HCT116 (cell line): ENCODE measurements around the gene WDR35. TPM values are rescaled to one million over a fixed set of nuclear protein-coding genes. Genes with fewer than 3 reads are reported as not detected.

ENCODE experiments used
- ATAC-seq: fragments of 200-7000 bp; cut with Tn5 transposase; 2 replicates; pipeline ENCODE4 v1.9.1; 2020; ENCODE audit warnings: mild to moderate bottlenecking, moderate library complexity
- BruUV-seq: library from RNA; stranded (reverse); fragments of 400-500 nt; replicated peaks from 2 replicates; lab custom pipeline; 2021; lab: Mats Ljungman, UMichigan
- CTCF ChIA-PET: fragments of 300-600 bp; sonication (Branson Sonifier 250); formaldehyde crosslinking; loops from one replicate; lab custom pipeline; 2021; ENCODE audit warnings: antibody characterized with exemption; lab: Charles Lee
- POLR2A ChIA-PET: fragments of 300-600, 350-600 bp; sonication (Branson Sonifier 250); formaldehyde crosslinking; loops from one replicate; lab custom pipeline; 2021; ENCODE audit warnings: antibody characterized with exemption; lab: Charles Lee
- RAD21 ChIA-PET, 2 experiments: fragments of 300-600 bp; sonication (Branson Sonifier 250); formaldehyde crosslinking; loops; one replicate each; lab custom pipeline; 2023; ENCODE audit warnings: low total read pairs in 2 of 2; ENCODE audit not compliant: uncharacterized antibody in 2 of 2, unreplicated experiment in 2 of 2, low non-redundant PET in 1 of 2; lab: Charles Lee
- DNase-seq: peaks from one replicate; pipeline ENCODE4 v3.0.0-alpha.2; 2010; ENCODE audit warnings: low read depth, low spot score
- H2AFZ ChIP-seq: fragments of 200-600 bp; shearing (Covaris generic), sonication (generic); 2 replicates; pipeline ENCODE4 v1.6.1; 2017; ENCODE audit warnings: low read depth, mixed run types, mixed read lengths, antibody characterized with exemption, low read length; ENCODE audit not compliant: poor library complexity, severe bottlenecking
- H3K27ac ChIP-seq: 2 replicates; pipeline ENCODE4 v1.5.1; 2012; ENCODE audit warnings: low read depth, low read length
- H3K27me3 ChIP-seq: fragments of 200-600 bp; sonication (generic); 2 replicates; pipeline ENCODE4 v1.6.1; 2016; ENCODE audit warnings: mixed run types, low read length, mixed read lengths; ENCODE audit not compliant: insufficient read depth
- H3K36me3 ChIP-seq, 2 experiments: fragments of 200-500 bp in 1 of 2; fragments of 200-600 bp in 1 of 2; sonication (Bioruptor generic) in 1 of 2; sonication (generic) in 1 of 2; 2 replicates each; pipeline versions ENCODE4 v1.5.1 to v1.6.1; 2014 to 2016; ENCODE audit warnings: low read length in 2 of 2, inconsistent platforms in 1 of 2, mixed read lengths in 1 of 2, mixed run types in 1 of 2; ENCODE audit not compliant: insufficient read depth in 2 of 2, control insufficient read depth in 1 of 2
- H3K4me1 ChIP-seq, 2 experiments: fragments of 200-600 bp in 1 of 2; sonication (generic) in 1 of 2; 2 replicates each; pipeline versions ENCODE4 v1.5.1 to v1.6.1; 2012 to 2017; ENCODE audit warnings: low read length in 2 of 2, inconsistent platforms in 1 of 2, mild to moderate bottlenecking in 1 of 2, mixed read lengths in 1 of 2, mixed run types in 1 of 2, moderate library complexity in 1 of 2; ENCODE audit not compliant: insufficient read depth in 2 of 2, control insufficient read depth in 1 of 2
- H3K4me2 ChIP-seq: fragments of 200-600 bp; sonication (generic); 2 replicates; pipeline ENCODE4 v1.6.1; 2017; ENCODE audit warnings: mixed run types, low read length, mixed read lengths
- H3K4me3 ChIP-seq, 2 experiments: fragments of 200-600 bp in 1 of 2; sonication (generic) in 1 of 2; replicated peaks in 1 of 2; 2 replicates each; pipeline ENCODE4 v1.5.1; 2011 to 2016; ENCODE audit warnings: low read length in 2 of 2, control low read depth in 1 of 2, low read depth in 1 of 2, mild to moderate bottlenecking in 1 of 2, mixed read lengths in 1 of 2, mixed run types in 1 of 2
- H3K79me2 ChIP-seq: fragments of 200-600 bp; sonication (generic); 2 replicates; pipeline ENCODE4 v1.6.1; 2017; ENCODE audit warnings: mild to moderate bottlenecking, mixed run types, low read length, moderate library complexity, mixed read lengths; ENCODE audit not compliant: insufficient read depth
- H3K9ac ChIP-seq: fragments of 200-600 bp; sonication (generic); 2 replicates; pipeline ENCODE4 v1.6.1; 2016; ENCODE audit warnings: low read length, mixed read lengths
- H3K9me2 ChIP-seq: fragments of 200-600 bp; sonication (generic), shearing (Covaris generic); 2 replicates; pipeline ENCODE4 v1.6.1; 2017; ENCODE audit warnings: mixed run types, mild to moderate bottlenecking, moderate library complexity; ENCODE audit not compliant: insufficient read depth
- H3K9me3 ChIP-seq, 2 experiments: fragments of 200-500 bp in 1 of 2; fragments of 200-600 bp in 1 of 2; sonication (Bioruptor generic) in 1 of 2; sonication (generic) in 1 of 2; 2 replicates each; pipeline ENCODE4 v1.6.1; 2014 to 2017; ENCODE audit warnings: low read length in 2 of 2, mixed read lengths in 2 of 2, inconsistent platforms in 1 of 2, low read depth in 1 of 2, mild to moderate bottlenecking in 1 of 2, mixed run types in 1 of 2, moderate library complexity in 1 of 2; ENCODE audit not compliant: control insufficient read depth in 1 of 2, insufficient read depth in 1 of 2
- H4K20me1 ChIP-seq: fragments of 200-600 bp; sonication (generic), shearing (Covaris generic); 2 replicates; pipeline ENCODE4 v1.6.1; 2017; ENCODE audit warnings: mixed run types, mild to moderate bottlenecking, moderate library complexity; ENCODE audit not compliant: insufficient read depth
- CBX3 ChIP-seq: IDR thresholded peaks from 2 replicates; pipeline ENCODE4 v1.6.1; 2012; ENCODE audit warnings: low read depth
- CEBPB ChIP-seq: IDR thresholded peaks from 2 replicates; pipeline ENCODE4 v1.6.1; 2012; ENCODE audit warnings: low read depth
- EGR1 ChIP-seq: IDR thresholded peaks from 2 replicates; pipeline ENCODE4 v1.6.1; 2012; ENCODE audit warnings: low read depth
- ELF1 ChIP-seq: IDR thresholded peaks from 2 replicates; pipeline ENCODE4 v1.6.1; 2012; ENCODE audit warnings: low read depth, borderline replicate concordance
- EZH2phosphoT487 ChIP-seq: fragments of 200-600 bp; IDR thresholded peaks from 2 replicates; pipeline ENCODE4 v1.6.1; 2018; ENCODE audit warnings: antibody characterized with exemption, borderline replicate concordance
- FOSL1 ChIP-seq: IDR thresholded peaks from 2 replicates; pipeline ENCODE4 v1.6.1; 2012; ENCODE audit warnings: low read depth
- JUND ChIP-seq: IDR thresholded peaks from 2 replicates; pipeline ENCODE4 v1.6.1; 2012
- POLR2A ChIP-seq: IDR thresholded peaks from 2 replicates; pipeline ENCODE4 v1.7.0; 2011; ENCODE audit warnings: borderline replicate concordance; ENCODE audit not compliant: insufficient read depth, insufficient read length; ENCODE audit errors: extremely low read depth
- POLR2AphosphoS5 ChIP-seq: IDR thresholded peaks from 2 replicates; pipeline ENCODE4 v1.6.1; 2011; ENCODE audit warnings: mild to moderate bottlenecking, low read depth, low read length, moderate library complexity
- SIN3A ChIP-seq: IDR thresholded peaks from 2 replicates; pipeline ENCODE4 v1.6.1; 2012; ENCODE audit warnings: low read depth
- SP1 ChIP-seq: IDR thresholded peaks from 2 replicates; pipeline ENCODE4 v1.6.1; 2012; ENCODE audit warnings: low read depth
- SRF ChIP-seq: IDR thresholded peaks from 2 replicates; pipeline ENCODE4 v1.6.1; 2012; ENCODE audit warnings: low read depth
- ZFX ChIP-seq: fragments of 450-650 bp; IDR thresholded peaks from 2 replicates; pipeline ENCODE4 v1.6.1; 2017
- ZNF274 ChIP-seq: fragments of 200-500 bp; sonication (Bioruptor generic); IDR thresholded peaks from 2 replicates; pipeline ENCODE4 v1.6.1; 2014; ENCODE audit warnings: mild to moderate bottlenecking, low read depth, low read length, inconsistent platforms
- intact Hi-C: fragments of 100-400 bp; cut with micrococcal nuclease; formaldehyde crosslinking; loops from 2 replicates; pipeline ENCODE4 v1.10.0; 2022
- total RNA-seq: library from RNA; stranded (reverse); gene quantifications from one replicate; pipeline ENCODE4 v1.2.1, GENCODE V29; 2021; ENCODE audit not compliant: unreplicated experiment
- TF ChIP-seq, protein P1 (sequence below), 3 experiments: fragments of 200-600 bp in 1 of 3; sonication (generic) in 1 of 3; IDR thresholded peaks in 2 of 3; conservative IDR thresholded peaks in 1 of 3; 2 replicates each; pipeline ENCODE4 v1.5.1; 2012 to 2017; ENCODE audit warnings: low read depth in 2 of 3, low read length in 2 of 3, antibody characterized with exemption in 1 of 3, borderline replicate concordance in 1 of 3, control low read depth in 1 of 3, mild to moderate bottlenecking in 1 of 3, mixed read lengths in 1 of 3, mixed run types in 1 of 3, moderate library complexity in 1 of 3; ENCODE audit not compliant: insufficient read depth in 1 of 3
- TF ChIP-seq, protein P2 (sequence below): IDR thresholded peaks from 2 replicates; pipeline ENCODE4 v1.6.1; 2012
- TF ChIP-seq, protein P3 (sequence below): IDR thresholded peaks from 2 replicates; pipeline ENCODE4 v1.6.1; 2012
- TF ChIP-seq, protein P4 (sequence below): IDR thresholded peaks from 2 replicates; pipeline ENCODE4 v1.6.1; 2011; ENCODE audit warnings: mild to moderate bottlenecking, low read length, moderate library complexity; ENCODE audit not compliant: insufficient replicate concordance; ENCODE audit errors: extremely low read depth

The WDR35 gene
- total RNA-seq, 1 experiment from 2014 or later, result 9.6 TPM

DNA sequence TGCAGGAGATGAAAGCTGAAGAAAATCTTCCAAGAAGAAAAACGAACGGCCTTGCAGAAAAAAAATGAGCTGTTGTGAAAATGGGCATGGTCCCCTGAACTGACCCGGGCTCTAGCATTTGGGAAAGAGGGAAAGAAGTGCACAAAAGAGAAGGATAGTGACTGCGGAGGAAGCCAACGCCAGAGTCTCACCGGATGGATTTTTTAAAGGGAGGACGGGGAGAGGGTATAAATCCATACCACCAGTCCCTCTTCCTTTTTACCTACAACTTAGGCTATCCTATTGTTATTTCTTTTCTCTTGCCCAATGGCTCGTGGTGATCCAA is 601 bp downstream of the WDR35 start:
- Histone ChIP-seq H3K36me3 (no peaks in the 10 kb centered on the region), H2AFZ (peak overlapping the region; percentile 76), H3K27me3 (no peaks in the 10 kb centered on the region), H3K27ac (peak overlapping the region; percentile 40; the same call in 1 of the 2 replicates), H3K4me1 (peaks cover 3 to 17% of the 10 kb centered on the region in 2 experiments; a peak in 3 of 4 replicates), H3K4me3 (peak overlapping the region; percentile 89 to 92), H3K9me2 (no peaks in the 10 kb centered on the region), H4K20me1 (no peaks in the 10 kb centered on the region), H3K79me2 (peaks cover 23% of the 10 kb centered on the region), H3K4me2 (peak overlapping the region; percentile 92), H3K9ac (peak overlapping the region; percentile 67), H3K9me3 (no peaks in the 10 kb centered on the region)
- ChIA-PET CTCF (interaction anchor here (1.3 kb wide), 1 partner anchor 26 kb away, joined by 8 read pairs; no protein-coding TSS in a partner anchor), POLR2A (no interaction called here), RAD21 (interaction anchor here in 1 of 2 experiments (0.6 kb wide), 1 partner anchor 20 kb away, joined by 4 read pairs; no protein-coding TSS in a partner anchor)
- TF ChIP-seq ELF1, result no peak
- TF ChIP-seq FOSL1, result no peak
- TF ChIP-seq POLR2AphosphoS5, result no peak
- TF ChIP-seq EGR1, result no peak
- no peak for TF ChIP-seq CEBPB
- no peak for TF ChIP-seq POLR2A
- TF ChIP-seq ZNF274, result no peak
- TF ChIP-seq ZFX, result no peak
- TF ChIP-seq CBX3, result no peak
- BruUV-seq, result no TSS peak
- ATAC-seq (peak; percentile 3; the same call in 1 of the 2 replicates), DNase-seq (no peak)
- intact Hi-C loops, result no loop called here

DNA sequence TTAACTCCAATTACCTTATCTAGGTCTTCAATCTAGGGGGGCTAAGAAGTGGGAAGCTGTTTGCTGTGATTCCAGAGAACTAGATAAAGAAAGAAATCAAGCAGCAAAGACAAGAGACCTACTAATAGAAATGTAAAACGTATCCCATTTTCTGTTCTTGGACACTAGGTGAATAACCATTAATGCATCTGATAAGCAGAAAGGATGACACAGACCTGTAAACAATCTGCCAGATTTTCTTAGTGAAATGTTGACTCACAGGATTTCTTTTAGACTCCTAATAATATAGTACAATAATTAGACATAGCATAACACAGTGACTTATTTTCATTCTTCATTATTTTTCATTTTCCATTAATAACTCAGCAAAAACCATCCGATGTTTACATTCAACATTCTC is 1.3 kb downstream of the WDR35 start:
- intact Hi-C loops, result no loop called here
- Histone ChIP-seq H3K9me2 (no peaks in the 10 kb centered on the region), H3K4me1 (peaks cover 3 to 17% of the 10 kb centered on the region in 2 experiments; a peak in 3 of 4 replicates), H3K9me3 (no peaks in the 10 kb centered on the region), H3K79me2 (peaks cover 23% of the 10 kb centered on the region), H3K36me3 (no peaks in the 10 kb centered on the region), H3K27ac (no peak overlapping the region), H2AFZ (no peak overlapping the region), H4K20me1 (no peaks in the 10 kb centered on the region), H3K9ac (peak overlapping the region; percentile 67), H3K4me2 (peak overlapping the region; percentile 92), H3K27me3 (no peaks in the 10 kb centered on the region), H3K4me3 (peak overlapping the region in 1 of 2 experiments; percentile 92; a peak in 3 of 4 replicates)
- RAD21 ChIA-PET, result no interaction called here
- TSS peak; percentile 37 for BruUV-seq
- CTCF ChIA-PET, result no interaction called here
- POLR2A ChIA-PET, result no interaction called here
- no peak for ATAC-seq
- no peak for DNase-seq
- TF ChIP-seq, protein P1, sequence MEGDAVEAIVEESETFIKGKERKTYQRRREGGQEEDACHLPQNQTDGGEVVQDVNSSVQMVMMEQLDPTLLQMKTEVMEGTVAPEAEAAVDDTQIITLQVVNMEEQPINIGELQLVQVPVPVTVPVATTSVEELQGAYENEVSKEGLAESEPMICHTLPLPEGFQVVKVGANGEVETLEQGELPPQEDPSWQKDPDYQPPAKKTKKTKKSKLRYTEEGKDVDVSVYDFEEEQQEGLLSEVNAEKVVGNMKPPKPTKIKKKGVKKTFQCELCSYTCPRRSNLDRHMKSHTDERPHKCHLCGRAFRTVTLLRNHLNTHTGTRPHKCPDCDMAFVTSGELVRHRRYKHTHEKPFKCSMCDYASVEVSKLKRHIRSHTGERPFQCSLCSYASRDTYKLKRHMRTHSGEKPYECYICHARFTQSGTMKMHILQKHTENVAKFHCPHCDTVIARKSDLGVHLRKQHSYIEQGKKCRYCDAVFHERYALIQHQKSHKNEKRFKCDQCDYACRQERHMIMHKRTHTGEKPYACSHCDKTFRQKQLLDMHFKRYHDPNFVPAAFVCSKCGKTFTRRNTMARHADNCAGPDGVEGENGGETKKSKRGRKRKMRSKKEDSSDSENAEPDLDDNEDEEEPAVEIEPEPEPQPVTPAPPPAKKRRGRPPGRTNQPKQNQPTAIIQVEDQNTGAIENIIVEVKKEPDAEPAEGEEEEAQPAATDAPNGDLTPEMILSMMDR (IDR thresholded peaks at IDR 0.05 in 2 of 3, conservative IDR thresholded peaks at IDR 0.05 in 1 of 3; ENCODE audit: borderline replicate concordance in 1 of 3, insufficient read depth in 1 of 3, low read depth in 2 of 3, low read length in 2 of 3), result no peak
- TF ChIP-seq EZH2phosphoT487, result no peak
- TF ChIP-seq POLR2A, result no peak
- TF ChIP-seq SIN3A, result no peak
- no peak for TF ChIP-seq JUND
- no peak for TF ChIP-seq SP1
- no peak for TF ChIP-seq CBX3
- TF ChIP-seq ZFX, result no peak
- no peak for TF ChIP-seq POLR2AphosphoS5
- TF ChIP-seq, protein P2, sequence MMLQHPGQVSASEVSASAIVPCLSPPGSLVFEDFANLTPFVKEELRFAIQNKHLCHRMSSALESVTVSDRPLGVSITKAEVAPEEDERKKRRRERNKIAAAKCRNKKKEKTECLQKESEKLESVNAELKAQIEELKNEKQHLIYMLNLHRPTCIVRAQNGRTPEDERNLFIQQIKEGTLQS, result no peak
- no peak for TF ChIP-seq CEBPB
- TF ChIP-seq, protein P3, sequence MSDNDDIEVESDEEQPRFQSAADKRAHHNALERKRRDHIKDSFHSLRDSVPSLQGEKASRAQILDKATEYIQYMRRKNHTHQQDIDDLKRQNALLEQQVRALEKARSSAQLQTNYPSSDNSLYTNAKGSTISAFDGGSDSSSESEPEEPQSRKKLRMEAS, result no peak
- TF ChIP-seq, protein P4, sequence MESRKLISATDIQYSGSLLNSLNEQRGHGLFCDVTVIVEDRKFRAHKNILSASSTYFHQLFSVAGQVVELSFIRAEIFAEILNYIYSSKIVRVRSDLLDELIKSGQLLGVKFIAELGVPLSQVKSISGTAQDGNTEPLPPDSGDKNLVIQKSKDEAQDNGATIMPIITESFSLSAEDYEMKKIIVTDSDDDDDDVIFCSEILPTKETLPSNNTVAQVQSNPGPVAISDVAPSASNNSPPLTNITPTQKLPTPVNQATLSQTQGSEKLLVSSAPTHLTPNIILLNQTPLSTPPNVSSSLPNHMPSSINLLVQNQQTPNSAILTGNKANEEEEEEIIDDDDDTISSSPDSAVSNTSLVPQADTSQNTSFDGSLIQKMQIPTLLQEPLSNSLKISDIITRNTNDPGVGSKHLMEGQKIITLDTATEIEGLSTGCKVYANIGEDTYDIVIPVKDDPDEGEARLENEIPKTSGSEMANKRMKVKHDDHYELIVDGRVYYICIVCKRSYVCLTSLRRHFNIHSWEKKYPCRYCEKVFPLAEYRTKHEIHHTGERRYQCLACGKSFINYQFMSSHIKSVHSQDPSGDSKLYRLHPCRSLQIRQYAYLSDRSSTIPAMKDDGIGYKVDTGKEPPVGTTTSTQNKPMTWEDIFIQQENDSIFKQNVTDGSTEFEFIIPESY, result no peak
- no peak for TF ChIP-seq FOSL1
- TF ChIP-seq SRF, result no peak
